GM23338 (cell line): ENCODE results near the gene RNASE2. TPM values are rescaled to one million over a fixed set of nuclear protein-coding genes. Genes with fewer than 3 reads are reported as not detected.
A peak's percentile ranks its signal among the peaks of the same experiment; 100 is the strongest.
"Not testable (repeated sequence)": the region's sequence is repeated elsewhere in the genome, so short reads cannot be mapped to it uniquely, and the experiment has no call there.

ENCODE experiments used
- ATAC-seq: fragments of 200-7000 bp; cut with Tn5 transposase; 3 replicates; pipeline ENCODE4 v1.9.1; 2020
- DNase-seq: peaks from one replicate; pipeline ENCODE4 v3.0.0-alpha.2; 2015; ENCODE audit warnings: low spot score
- H2AFZ ChIP-seq: fragments of 200-600 bp; sonication (generic); 2 replicates; pipeline ENCODE4 v1.8.0; 2016; ENCODE audit warnings: antibody characterized with exemption, mild to moderate bottlenecking, moderate library complexity
- H3F3A ChIP-seq: fragments of 200-600 bp; sonication (generic); replicated peaks from 2 replicates; pipeline ENCODE4 v1.8.0; 2017; ENCODE audit warnings: antibody characterized with exemption, mixed run types, low read depth
- H3K27ac ChIP-seq: fragments of 200-600 bp; sonication (generic); 2 replicates; pipeline ENCODE4 v1.6.1; 2016; ENCODE audit warnings: low read depth
- H3K27me3 ChIP-seq: fragments of 200-600 bp; sonication (generic); 2 replicates; pipeline ENCODE4 v1.8.0; 2016; ENCODE audit warnings: mild to moderate bottlenecking, mixed run types, moderate library complexity; ENCODE audit not compliant: insufficient read depth
- H3K36me3 ChIP-seq: fragments of 200-600 bp; sonication (generic); 2 replicates; pipeline ENCODE4 v1.8.0; 2016; ENCODE audit warnings: mild to moderate bottlenecking; ENCODE audit not compliant: insufficient read depth
- H3K4me1 ChIP-seq: fragments of 200-600 bp; sonication (generic); 2 replicates; pipeline ENCODE4 v1.8.0; 2016; ENCODE audit warnings: mild to moderate bottlenecking, moderate library complexity; ENCODE audit not compliant: insufficient read depth
- H3K4me2 ChIP-seq: fragments of 200-600 bp; sonication (generic); 2 replicates; pipeline ENCODE4 v1.7.1; 2017; ENCODE audit warnings: mixed run types
- H3K4me3 ChIP-seq: fragments of 200-600 bp; sonication (generic); 2 replicates; pipeline ENCODE4 v1.6.1; 2016; ENCODE audit warnings: mixed run types
- H3K79me2 ChIP-seq: fragments of 200-600 bp; sonication (generic); replicated peaks from 2 replicates; pipeline ENCODE4 v1.8.0; 2017; ENCODE audit warnings: mild to moderate bottlenecking; ENCODE audit not compliant: insufficient read depth
- H3K9me2 ChIP-seq: fragments of 200-600 bp; sonication (generic); 2 replicates; pipeline ENCODE4 v1.8.0; 2017; ENCODE audit not compliant: insufficient read depth
- H4K20me1 ChIP-seq: fragments of 200-600 bp; sonication (generic); replicated peaks from 2 replicates; pipeline ENCODE4 v1.8.0; 2017; ENCODE audit warnings: mild to moderate bottlenecking; ENCODE audit not compliant: insufficient read depth
- H3K27ac Mint-ChIP-seq: 2 replicates; pipeline ENCODE4 v1.8.0; 2020; ENCODE audit warnings: inconsistent platforms, mild to moderate bottlenecking, moderate library complexity, mixed read lengths
- H3K27me3 Mint-ChIP-seq: 3 replicates; pipeline ENCODE4 v1.8.0; 2022; ENCODE audit warnings: low read depth, mild to moderate bottlenecking, moderate library complexity, mixed read lengths, inconsistent platforms; ENCODE audit not compliant: insufficient read depth, poor library complexity
- H3K36me3 Mint-ChIP-seq: 3 replicates; pipeline ENCODE4 v1.8.0; 2021; ENCODE audit warnings: low read depth, mild to moderate bottlenecking, inconsistent platforms, moderate library complexity, mixed read lengths
- H3K4me1 Mint-ChIP-seq: 3 replicates; pipeline ENCODE4 v1.8.0; 2020; ENCODE audit warnings: mild to moderate bottlenecking, inconsistent platforms, mixed read lengths
- H3K4me3 Mint-ChIP-seq: 3 replicates; pipeline ENCODE4 v1.8.0; 2021; ENCODE audit warnings: moderate library complexity, mild to moderate bottlenecking, inconsistent platforms, mixed read lengths
- H3K9me3 Mint-ChIP-seq: 3 replicates; pipeline ENCODE4 v1.8.0; 2020; ENCODE audit warnings: moderate library complexity, mild to moderate bottlenecking, inconsistent platforms, mixed read lengths
- CREB1 ChIP-seq: fragments of 250-450 bp; sonication (Bioruptor Pico); IDR thresholded peaks from 2 replicates; pipeline ENCODE4 v1.5.0; 2020; ENCODE audit warnings: low read depth, mild to moderate bottlenecking, moderate library complexity
- ETS1 ChIP-seq: IDR thresholded peaks from 2 replicates; pipeline ENCODE4 v1.6.1; 2016; ENCODE audit warnings: antibody characterized with exemption
- STAT1 ChIP-seq: IDR thresholded peaks from one replicate; pipeline ENCODE4 v1.6.1; 2016; ENCODE audit warnings: antibody characterized with exemption; ENCODE audit not compliant: unreplicated experiment
- ZNF331 ChIP-seq: fragments of 250-450 bp; sonication (Bioruptor Pico); IDR thresholded peaks from 2 replicates; pipeline ENCODE4 v1.5.0; 2020; ENCODE audit warnings: low read depth, mild to moderate bottlenecking, moderate library complexity
- polyA plus RNA-seq: library from polyadenylated mRNA; unstranded; fragments of >200 nt; fragmentation: Nextera tagmentation; extraction: Ambion mirVana; gene quantifications from 2 replicates; pipeline ENCODE4 v1.2.1, GENCODE V29; 2016
- total RNA-seq: library from RNA; depleted of rRNA; stranded (reverse); fragments of >200 nt; shearing (Covaris generic); gene quantifications from 2 replicates; pipeline ENCODE4 v1.2.3, GENCODE V29; 2014
- TF ChIP-seq, protein P1 (sequence below), 2 experiments: fragments of 200-600 bp in 1 of 2; sonication (generic) in 1 of 2; conservative IDR thresholded peaks; 2 replicates each; pipeline versions ENCODE4 v1.5.1 to v1.6.1; 2016 to 2017; ENCODE audit warnings: antibody characterized with exemption in 2 of 2, low read depth in 2 of 2, mild to moderate bottlenecking in 2 of 2, moderate library complexity in 1 of 2
- TF ChIP-seq, protein P2 (sequence below): IDR thresholded peaks from one replicate; pipeline ENCODE4 v1.6.1; 2018; ENCODE audit warnings: antibody characterized with exemption; ENCODE audit not compliant: unreplicated experiment

RNASE2 gene
- total and polyA plus RNA-seq, 2 experiments from 2014 or later, result not detected

- H4K20me1 ChIP-seq, H3K4me1 Mint-ChIP-seq, H3K36me3 ChIP-seq, H3K27ac ChIP-seq, H3K79me2 ChIP-seq, H3K4me2 ChIP-seq, H3K4me3 ChIP-seq, DNase-seq, H3K27ac Mint-ChIP-seq, H2AFZ ChIP-seq, ATAC-seq, H3K36me3 Mint-ChIP-seq, H3K4me3 Mint-ChIP-seq, H3K27me3 ChIP-seq, H3K4me1 ChIP-seq, H3K9me2 ChIP-seq, H3K27me3 Mint-ChIP-seq, H3K9me3 Mint-ChIP-seq, H3F3A ChIP-seq: not testable (repeated sequence)
Observed at GRCh38 chr14:20919038-20919756, 36.1 kb upstream of the RNASE2 start.

DNA sequence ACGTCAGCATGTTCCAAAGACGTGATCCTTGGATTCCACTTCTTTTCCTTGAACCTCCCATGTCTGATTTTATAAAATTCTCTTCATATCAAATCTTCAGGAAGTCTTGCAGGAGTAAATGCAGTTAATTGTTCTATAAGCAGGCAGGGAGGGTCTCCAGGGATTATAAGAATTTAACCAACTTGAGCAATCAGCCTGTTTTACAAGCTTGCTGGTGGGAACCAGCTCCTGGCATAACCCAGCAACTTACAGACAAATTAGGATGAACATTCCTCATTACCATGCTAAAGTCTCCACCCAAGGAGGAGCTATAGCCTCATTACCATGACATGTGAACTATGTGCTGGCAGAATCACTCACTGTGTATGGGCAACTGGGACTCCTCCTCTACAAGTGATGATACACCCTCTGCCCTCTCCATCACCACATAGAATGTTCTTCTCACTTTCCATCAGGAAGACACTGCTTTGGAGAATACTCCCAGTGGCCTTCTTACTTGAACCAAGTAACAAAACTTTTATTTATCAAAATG is 31.5 kb upstream of the RNASE2 start:
- not testable (repeated sequence) for DNase-seq, H2AFZ ChIP-seq, H3K4me3 ChIP-seq, H4K20me1 ChIP-seq, H3K4me3 Mint-ChIP-seq, H3K36me3 ChIP-seq, ATAC-seq, H3K4me1 Mint-ChIP-seq, H3K36me3 Mint-ChIP-seq, H3K79me2 ChIP-seq, H3K4me2 ChIP-seq, H3K27me3 ChIP-seq, H3K27me3 Mint-ChIP-seq, H3K4me1 ChIP-seq, H3K27ac ChIP-seq, H3K27ac Mint-ChIP-seq, H3F3A ChIP-seq
- peaks cover 11% of the 10 kb centered on the region for H3K9me3 Mint-ChIP-seq
- peaks cover 14% of the 10 kb centered on the region; the same call in 1 of the 2 replicates for H3K9me2 ChIP-seq

DNA sequence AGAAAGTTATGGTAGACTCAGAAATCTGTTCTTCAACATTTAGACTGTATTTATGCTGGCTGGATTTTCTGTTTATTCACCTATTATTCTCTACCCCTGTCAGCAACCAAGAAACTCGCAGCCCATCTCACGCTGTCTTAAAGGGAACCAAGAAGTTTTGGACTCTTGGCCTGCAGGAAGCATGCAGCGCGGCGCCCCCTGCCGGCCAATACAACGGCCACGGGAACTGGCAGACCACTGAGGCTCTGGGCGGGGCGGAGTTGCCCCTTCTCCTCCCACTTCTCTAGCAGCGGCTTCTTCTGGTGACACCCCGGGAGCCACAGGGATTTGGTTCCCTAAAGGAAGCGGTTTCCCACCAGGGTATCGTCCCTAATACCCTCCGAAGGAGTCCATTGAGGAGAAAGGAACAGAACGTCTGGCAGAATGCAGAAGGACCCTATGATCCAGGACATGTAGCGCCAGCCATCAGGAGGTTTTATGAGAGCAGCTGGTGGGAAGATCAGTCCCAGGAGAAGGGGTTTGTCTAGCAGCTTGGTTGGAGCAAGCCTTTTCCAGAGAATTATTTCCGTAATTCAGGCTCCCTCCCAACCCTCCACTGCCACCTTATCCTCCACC is 21.0 kb upstream of the RNASE2 start:
- Mint-ChIP-seq H3K27me3 (peaks cover 7% of the 10 kb centered on the region), H3K4me3 (no peak overlapping the region), H3K36me3 (no peaks in the 10 kb centered on the region), H3K9me3 (no peaks in the 10 kb centered on the region), H3K27ac (no peak overlapping the region), H3K4me1 (peaks cover 8% of the 10 kb centered on the region)
- Histone ChIP-seq H4K20me1 (no peaks in the 10 kb centered on the region), H3K36me3 (no peaks in the 10 kb centered on the region), H3K4me1 (no peaks in the 10 kb centered on the region; the same call in 1 of the 2 replicates), H3K79me2 (no peaks in the 10 kb centered on the region), H2AFZ (peak overlapping the region; percentile 83; the same call in 1 of the 2 replicates), H3F3A (no peaks in the 10 kb centered on the region), H3K27ac (no peak overlapping the region), H3K27me3 (no peaks in the 10 kb centered on the region), H3K4me2 (peak overlapping the region; percentile 53), H3K4me3 (peak overlapping the region; percentile 38), H3K9me2 (no peaks in the 10 kb centered on the region)
- ATAC-seq (peak; percentile 99), DNase-seq (peak; percentile 94)
- TF ChIP-seq, protein P1, sequence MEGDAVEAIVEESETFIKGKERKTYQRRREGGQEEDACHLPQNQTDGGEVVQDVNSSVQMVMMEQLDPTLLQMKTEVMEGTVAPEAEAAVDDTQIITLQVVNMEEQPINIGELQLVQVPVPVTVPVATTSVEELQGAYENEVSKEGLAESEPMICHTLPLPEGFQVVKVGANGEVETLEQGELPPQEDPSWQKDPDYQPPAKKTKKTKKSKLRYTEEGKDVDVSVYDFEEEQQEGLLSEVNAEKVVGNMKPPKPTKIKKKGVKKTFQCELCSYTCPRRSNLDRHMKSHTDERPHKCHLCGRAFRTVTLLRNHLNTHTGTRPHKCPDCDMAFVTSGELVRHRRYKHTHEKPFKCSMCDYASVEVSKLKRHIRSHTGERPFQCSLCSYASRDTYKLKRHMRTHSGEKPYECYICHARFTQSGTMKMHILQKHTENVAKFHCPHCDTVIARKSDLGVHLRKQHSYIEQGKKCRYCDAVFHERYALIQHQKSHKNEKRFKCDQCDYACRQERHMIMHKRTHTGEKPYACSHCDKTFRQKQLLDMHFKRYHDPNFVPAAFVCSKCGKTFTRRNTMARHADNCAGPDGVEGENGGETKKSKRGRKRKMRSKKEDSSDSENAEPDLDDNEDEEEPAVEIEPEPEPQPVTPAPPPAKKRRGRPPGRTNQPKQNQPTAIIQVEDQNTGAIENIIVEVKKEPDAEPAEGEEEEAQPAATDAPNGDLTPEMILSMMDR (conservative IDR thresholded peaks at IDR 0.05; ENCODE audit: low read depth in 2 of 2), result peak; percentile 87 to 96
- TF ChIP-seq, protein P2, sequence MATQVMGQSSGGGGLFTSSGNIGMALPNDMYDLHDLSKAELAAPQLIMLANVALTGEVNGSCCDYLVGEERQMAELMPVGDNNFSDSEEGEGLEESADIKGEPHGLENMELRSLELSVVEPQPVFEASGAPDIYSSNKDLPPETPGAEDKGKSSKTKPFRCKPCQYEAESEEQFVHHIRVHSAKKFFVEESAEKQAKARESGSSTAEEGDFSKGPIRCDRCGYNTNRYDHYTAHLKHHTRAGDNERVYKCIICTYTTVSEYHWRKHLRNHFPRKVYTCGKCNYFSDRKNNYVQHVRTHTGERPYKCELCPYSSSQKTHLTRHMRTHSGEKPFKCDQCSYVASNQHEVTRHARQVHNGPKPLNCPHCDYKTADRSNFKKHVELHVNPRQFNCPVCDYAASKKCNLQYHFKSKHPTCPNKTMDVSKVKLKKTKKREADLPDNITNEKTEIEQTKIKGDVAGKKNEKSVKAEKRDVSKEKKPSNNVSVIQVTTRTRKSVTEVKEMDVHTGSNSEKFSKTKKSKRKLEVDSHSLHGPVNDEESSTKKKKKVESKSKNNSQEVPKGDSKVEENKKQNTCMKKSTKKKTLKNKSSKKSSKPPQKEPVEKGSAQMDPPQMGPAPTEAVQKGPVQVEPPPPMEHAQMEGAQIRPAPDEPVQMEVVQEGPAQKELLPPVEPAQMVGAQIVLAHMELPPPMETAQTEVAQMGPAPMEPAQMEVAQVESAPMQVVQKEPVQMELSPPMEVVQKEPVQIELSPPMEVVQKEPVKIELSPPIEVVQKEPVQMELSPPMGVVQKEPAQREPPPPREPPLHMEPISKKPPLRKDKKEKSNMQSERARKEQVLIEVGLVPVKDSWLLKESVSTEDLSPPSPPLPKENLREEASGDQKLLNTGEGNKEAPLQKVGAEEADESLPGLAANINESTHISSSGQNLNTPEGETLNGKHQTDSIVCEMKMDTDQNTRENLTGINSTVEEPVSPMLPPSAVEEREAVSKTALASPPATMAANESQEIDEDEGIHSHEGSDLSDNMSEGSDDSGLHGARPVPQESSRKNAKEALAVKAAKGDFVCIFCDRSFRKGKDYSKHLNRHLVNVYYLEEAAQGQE, result no peak
- TF ChIP-seq ETS1 (no peak), STAT1 (no peak), ZNF331 (CRISPR knock-in tag) (no peak), CREB1 (CRISPR knock-in tag) (no peak)
